HG03095 (cell line): ENCODE data around the gene CYP19A1.

ENCODE experiments used
- ATAC-seq: cut with Tn5 transposase; IDR thresholded peaks from one replicate; pipeline ENCODE4 v1.9.1; 2021; ENCODE audit warnings: moderate library complexity; ENCODE audit not compliant: unreplicated experiment

CYP19A1 gene

DNA sequence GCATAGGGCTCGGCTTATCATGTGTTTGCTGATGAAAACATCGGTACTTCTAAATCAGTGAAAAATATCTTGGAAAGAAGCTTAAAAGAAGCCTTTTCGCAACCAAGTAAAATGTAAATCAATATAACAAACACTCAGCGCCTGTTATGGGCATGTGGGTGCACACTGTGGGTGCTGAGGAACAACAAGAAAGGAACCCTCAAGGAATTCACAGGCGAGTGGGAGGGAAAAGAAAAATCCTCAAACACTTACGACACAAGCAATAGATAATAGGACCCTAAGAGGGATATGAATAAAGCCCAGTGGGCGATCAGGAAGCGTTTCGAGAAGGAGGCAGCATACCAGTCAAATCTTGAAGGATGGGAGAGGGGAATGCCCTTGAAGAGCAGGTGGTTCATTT lies 25.0 kb upstream of the CYP19A1 start:
- ATAC-seq, result no peak

DNA sequence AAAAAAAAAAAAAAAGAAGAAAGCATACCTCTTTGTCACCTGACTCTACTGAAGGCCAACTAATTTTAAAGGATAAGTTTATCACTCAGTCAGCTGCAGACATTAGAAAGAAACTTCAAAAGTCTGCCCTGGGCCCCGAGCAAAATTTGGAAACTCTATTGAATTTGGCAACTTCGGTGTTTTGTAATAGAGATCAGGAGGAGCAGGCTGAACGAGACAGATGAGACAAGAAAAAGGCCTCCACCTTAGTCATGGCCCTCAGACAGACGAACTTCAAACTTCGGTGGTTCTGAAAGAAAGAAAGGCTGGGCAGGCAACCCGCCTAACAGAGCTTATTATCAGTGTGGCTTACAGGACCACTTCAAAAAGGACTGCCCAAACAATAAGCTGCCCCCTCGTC lies 21.6 kb upstream of the CYP19A1 start:
- ATAC-seq, result no peak

DNA sequence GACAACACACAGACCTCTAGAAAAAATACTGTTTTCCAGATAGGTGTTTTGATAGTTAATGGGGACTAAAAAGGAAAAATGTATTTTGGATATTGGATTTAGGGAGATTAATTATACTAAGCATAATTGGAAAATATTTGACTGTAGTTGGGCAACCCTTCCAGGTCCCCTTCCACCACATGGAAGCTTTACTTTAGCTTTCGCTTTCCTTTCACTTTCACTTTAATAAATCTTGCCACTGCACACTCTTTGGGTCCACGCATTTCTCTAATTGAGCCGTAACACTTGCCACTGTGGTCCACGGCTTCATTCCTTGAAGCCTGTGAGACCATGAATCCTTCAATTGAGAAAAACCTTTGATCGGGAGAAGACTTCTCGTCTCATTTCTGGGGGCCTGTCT lies 18.6 kb upstream of the CYP19A1 start:
- ATAC-seq, result no peak

DNA sequence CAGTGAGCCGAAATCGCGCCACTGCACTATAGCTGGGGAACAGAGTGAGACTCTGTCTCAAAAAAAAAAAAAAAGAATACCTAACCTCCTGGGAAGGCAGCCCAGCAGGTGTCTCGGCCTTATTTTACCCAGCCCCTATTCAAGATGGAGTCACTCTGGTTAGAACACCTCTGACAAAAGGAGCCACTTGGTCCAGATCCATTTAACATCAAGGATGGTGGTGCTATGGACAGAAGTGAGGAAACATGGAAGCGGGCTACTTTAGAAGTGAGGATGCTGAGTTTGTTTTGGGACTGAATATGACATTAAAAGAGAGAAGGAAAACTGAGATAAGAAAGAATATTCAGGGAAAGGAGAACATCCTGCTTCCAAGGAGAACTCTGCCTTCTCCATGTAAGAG lies 17.8 kb upstream of the CYP19A1 start:
- no peak for ATAC-seq

DNA sequence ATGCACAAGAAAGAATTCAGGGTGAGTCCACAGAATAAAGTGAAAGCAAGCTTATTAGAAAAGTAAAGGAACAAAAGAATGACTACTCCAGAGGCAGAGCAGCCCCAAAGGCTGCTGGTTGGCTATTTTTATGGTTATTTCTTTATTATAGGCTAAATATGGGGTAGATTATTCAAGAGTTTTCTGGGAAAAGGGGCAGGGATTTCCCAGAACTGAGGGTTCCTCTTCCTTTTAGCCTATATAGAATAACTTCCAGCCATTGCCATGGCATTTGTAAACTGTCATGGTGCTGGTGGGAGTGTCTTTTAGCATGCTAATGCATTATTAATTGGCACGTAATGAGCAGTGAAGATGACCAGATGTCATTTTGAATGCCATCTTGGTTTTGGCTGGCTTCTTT lies 16.7 kb upstream of the CYP19A1 start:
- ATAC-seq, result no peak

DNA sequence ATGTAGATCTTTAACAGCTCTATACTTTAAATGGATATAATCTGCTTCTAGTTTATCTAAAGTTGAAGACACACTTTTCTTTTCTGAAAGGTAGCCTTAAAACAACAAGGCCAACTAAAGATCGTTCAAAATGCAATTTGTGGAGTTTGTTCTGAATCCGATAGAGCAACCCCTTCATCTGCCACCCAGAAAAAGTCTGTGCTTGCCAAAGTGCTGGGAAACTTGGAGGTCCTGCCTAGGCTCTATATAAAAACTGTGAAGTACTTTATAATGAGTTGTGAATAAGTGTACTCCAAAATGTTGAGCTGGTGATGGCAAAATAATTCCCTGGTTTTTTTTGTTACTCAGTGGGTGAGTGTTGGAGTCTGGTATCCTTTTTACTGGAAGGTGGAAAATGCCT lies 15.6 kb upstream of the CYP19A1 start:
- ATAC-seq, result no peak

DNA sequence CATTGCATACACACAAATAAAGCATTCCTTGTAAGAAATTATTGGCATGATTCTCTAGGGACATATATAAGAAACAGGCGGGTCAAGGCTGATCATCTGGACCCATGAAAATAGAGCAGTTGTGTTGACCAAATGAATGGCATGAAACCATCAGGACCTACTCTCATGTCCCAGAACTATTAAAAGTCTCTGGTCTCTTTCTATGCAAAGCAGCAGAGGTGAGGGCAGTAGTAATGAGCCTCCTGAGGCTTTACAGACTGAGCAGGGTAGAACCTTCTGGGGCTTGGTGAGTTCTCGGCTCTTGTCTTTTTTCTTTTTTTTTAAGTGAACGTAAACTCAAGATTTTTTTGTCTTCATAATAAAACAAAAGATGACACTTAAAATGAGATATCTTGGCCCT lies 12.3 kb upstream of the CYP19A1 start:
- no peak for ATAC-seq

DNA sequence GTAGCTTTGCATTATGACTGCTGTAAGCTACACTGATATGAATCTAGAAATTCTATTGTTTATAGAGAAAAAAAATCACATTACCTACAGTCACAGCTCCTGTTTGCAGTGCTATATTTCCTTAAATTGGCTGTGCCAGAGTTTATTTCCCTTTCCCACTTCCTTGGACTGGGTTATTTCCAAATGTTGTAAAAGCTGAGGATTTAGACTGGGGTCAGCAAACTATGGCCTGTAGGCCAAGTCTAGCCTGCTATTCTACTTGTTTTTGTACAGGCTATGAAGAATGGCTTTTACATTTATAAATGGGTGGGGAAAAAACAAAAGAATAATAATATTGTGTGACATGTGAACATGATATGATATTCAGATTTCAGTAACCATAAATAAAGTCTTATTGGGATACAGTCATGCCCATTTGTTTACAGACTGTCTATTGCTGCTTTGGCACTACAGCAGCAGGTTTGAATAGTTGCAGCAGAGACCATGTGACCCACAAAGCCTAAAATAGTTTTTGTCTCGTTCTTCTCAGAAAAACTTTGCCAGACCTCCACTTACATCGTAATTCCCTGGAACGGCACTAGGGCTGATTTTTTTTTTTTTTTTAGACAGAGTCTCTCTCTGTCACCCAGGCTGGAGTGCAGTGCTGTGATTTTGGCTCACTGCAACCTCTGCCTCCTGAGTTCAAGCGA lies 10.9 kb upstream of the CYP19A1 start:
- no peak for ATAC-seq

DNA sequence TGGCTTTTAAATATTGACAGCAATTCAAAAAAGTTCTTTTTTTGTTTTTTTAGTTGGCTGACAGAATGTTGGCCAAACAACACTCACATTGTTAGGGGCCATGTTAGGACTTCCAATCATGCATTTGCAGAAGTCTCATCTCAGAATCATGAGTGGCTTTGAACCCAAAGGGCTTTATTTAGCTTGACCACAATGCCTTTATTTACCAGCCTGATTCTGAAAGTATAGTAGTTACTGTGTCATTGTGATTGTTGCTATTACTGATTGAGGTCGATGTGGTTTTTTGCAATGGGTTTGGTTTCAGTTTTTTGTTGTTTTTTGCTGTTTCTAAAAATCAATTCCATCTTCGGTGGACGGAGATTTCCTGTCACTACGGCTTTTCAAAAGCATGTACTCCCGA lies 10.3 kb upstream of the CYP19A1 start:
- ATAC-seq, result peak; percentile 95

DNA sequence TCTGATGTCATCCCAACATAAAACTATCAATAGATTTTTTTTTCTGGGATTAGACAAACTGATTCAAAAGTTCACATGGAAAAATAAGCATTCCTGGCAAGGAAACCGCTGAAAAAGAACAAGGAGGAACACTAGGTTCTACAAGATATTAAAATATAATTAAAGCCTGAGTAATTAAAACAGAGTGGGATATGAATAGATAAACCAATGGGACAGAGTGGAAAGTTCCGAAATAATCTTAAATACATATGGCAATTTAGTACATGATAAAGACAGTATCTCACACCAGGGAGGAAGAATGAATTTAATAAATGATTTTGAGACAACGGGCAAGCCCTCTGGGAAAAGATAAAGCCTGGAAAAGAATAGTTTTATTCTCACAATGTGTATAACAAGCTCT lies 7.7 kb upstream of the CYP19A1 start:
- no peak for ATAC-seq

DNA sequence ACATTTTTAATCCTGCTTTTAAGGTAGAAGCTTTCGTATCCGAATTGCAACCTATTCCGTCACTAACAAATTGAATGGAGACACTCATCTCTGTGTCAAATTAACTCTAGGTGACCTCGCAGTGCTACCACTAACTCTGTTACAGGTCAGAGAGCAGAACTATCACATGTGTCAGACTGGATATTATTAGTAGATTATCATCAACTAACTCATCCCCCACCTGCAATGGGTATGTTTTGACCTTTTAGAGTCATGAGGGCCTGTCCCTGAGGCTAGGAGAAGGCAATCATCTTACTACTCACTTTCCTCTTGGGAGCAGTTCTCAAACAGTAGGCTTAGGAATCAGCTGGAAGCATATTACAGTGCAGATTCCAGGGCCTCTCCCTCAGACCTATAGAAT lies 5.1 kb upstream of the CYP19A1 start:
- no peak for ATAC-seq

DNA sequence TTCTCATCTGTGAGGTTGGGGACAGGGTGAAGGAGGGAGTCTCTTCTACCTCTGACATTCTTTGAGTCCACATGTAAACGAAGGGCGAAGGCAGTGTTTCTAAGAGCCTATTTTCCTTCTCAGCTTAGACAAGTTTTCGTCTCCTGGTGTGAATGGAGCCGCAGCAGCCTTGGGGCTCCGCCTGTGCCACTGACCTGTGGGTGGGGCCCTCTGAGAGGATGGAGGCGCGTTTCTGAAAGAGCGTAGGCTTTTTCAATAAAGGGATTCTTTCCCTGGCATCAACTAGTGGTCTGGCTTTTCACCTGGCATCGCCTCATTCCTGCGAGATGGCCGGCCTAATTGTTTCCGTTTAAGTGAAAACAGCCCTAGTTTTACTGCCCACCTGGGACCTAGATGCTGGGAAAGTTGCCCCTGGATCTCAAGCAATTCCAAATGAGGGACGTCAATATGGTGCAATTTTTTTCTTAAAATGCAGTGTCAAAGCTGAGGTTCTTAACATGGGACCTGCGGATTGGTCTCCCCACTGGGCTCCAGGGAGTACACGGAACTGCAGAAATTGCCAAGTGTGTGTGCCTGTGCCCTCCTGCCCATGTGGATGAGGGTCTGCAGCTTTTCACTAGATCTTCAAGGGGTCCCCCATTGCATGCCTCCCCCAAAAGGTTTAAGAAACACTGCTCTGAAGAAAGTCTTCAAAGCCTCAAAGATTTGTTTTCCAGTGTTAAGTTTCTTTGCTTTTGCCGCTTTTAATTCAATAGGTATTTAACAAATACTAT lies 4.0 kb upstream of the CYP19A1 start:
- ATAC-seq, result no peak

DNA sequence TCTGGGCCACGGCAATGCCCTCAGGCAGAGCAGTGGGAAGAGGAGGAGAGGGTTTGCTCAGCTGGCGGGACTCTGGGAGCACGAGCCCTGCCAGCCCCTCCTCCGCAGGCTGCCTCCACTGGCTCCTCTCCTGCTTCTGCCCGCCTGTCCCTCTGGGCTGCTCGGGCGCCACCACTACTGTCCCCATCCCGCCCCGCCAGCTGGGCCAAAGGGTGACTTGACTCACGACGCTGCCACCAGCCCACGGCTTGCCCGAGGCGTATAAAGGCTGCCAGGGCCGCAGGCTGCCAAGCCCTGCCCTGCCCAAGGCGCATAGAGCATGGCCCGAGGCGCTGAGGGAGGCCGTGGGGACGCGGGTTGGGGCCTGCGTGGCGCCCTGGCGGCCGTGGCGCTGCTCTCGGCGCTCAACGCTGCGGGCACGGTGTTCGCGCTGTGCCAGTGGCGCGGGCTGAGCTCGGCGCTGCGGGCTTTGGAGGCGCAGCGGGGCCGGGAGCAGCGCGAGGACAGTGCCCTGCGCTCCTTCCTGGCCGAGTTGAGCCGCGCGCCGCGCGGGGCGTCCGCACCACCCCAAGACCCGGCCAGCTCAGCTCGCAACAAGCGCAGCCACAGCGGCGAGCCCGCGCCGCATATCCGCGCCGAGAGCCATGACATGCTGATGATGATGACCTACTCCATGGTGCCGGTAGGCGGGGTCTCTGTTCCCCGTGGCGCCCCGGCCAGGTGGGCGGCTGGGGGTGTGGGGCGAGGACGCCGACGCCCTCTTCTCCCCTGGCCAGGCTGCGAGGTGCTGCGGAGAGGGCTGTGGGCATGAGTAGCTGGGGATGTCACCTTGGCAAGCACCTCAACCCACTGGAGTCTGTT lies 3.2 kb upstream of the CYP19A1 start, which contains the start of gene GLDN:
Gene GLDN, plus strand, starts transcription at position 290 of the 861 bp plus-strand sequence. Its CDS starts 30 bp downstream, at position 320.
- no peak for ATAC-seq

DNA sequence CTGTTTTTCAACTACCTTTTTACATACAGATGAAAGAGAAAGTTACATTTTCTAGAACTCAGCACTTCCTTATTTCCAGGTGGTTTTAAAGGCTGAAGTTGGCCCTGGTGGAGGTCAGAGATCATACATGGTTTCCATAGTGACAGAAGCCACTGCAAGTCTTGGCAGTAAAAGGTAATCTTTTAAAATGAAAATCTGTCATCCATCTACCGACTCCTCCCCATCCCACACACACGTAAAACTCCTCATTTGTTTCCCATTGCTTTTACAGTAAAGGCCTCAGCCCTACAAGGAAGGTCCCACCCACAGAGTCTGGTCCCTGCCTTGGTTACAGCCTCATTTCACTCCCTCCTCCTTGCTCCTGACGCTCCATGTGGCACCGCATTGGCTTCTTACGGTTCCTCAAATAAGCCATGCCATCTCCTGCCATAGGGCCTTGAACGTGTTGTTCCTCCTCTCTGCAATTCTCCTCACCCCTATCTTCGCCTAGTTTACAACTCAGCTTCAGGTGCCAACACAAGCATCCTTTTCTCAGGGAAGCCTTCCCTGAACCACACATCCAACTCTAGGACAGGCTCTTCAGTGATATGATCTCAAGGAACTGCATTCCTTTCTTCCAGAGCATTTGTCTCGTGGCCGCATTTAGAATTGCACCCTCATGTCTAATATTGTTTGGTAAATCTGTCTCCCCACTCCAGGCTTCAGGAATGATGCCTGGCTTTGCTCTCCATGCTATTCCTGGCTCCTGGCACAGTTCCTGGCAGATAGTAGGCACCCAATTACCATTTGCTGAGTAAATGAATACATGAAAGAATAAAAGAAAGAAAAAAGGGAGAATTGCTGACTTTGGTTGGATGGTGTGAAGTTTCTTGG lies 2.6 kb downstream of the CYP19A1 start:
- peak; percentile 76 for ATAC-seq

DNA sequence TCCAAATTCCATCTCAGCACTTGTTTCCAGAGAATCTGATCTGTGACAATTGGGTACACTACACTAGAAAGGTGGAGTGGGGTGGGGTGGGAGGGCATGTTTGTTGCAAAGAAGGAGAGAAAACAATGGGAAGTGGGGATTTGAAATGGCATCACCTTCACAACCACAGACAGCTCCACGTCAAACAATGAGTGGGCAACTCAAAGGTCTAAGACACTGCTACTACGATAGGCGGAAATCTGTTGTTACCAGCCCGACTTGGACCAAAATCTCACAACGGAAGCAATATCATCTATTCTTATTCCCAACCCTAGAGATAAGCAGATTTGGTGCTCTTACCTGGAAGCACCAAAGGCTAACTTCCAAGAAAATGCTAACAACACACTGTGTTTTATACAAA lies 3.3 kb downstream of the CYP19A1 start:
- ATAC-seq, result no peak

DNA sequence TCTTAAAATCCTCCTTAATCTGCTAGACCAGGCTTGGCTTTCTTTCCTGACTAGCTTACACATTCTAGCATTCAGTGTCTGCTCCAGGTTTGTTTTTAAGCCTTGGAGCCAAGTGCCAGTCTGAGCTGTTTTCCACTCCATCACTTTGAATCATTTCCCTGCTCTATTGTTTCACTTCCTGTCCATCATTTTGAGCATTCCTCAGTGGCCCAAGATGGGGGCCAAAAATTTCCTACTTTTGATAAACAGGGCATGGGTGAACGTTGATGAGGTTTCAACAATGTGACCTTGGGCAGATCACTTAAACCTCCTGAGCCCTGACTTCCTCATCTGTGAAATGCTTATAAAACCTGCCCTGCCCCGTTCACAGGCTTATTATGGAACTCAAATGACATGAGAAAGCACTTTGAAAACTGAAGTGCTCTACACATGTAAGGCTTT lies 4.4 kb downstream of the CYP19A1 start:
- ATAC-seq, result no peak

DNA sequence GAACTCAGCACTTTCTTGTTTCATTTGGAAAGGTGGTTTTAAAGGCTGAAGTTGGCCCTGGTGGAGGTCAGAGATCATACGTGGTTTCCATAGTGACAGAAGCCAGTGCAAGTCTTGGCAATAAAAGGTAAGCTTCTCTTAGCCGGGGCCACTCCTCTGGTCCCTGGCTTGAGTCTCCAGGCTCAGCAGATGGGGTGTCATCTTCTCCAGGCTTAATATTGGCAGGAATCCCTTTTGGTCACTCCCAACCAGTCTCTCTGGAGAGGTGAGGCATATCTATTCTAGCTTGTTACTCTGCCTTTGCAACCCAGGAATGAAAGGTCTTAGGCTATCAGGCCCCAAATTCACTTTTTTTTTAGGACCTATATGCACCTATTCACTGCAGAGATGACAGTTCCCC lies 4.8 kb downstream of the CYP19A1 start:
- ATAC-seq, result no peak

DNA sequence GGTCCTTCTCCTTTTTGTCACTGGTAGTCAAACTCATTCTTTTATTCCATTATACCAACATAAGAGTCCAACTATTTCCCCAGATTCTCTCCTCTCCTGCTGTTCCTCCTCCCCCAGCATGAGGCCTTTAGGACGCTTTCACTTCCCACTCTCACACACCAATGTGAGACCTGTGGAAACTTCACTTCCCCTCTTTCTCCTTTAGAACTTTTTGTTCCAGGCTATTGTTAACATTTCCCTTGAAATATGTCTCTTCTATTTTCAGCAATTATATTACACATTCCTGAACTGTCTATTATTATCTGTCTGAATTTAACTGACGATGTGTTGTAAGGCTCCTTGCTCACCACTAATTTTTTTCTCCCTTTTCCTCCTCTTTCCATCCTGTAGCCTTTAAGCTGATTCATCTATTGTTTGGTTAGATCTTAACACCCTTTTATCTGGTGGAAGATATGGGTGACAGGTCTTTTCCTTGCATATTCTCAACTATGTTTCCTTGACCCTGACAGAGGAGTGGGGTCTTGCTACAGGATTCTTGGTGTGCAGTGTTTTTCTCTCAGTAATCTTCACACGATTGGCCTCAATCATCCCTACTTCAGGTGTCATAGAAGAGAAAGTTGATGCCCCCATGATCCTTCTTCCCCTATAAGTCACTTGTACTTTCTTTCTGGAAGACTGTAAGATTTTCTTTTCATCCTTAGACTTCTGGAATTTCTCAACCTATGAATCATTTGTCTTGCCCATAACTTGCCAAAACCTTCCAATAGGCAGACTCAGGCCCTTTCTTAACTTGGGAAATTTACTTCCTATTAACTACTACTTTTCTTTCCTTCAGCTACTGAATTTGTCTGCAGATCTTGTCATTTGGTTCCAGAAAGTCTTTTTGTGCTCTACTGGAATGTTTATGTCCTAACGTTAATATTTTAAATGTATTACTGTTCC lies 5.9 kb downstream of the CYP19A1 start:
- no peak for ATAC-seq

DNA sequence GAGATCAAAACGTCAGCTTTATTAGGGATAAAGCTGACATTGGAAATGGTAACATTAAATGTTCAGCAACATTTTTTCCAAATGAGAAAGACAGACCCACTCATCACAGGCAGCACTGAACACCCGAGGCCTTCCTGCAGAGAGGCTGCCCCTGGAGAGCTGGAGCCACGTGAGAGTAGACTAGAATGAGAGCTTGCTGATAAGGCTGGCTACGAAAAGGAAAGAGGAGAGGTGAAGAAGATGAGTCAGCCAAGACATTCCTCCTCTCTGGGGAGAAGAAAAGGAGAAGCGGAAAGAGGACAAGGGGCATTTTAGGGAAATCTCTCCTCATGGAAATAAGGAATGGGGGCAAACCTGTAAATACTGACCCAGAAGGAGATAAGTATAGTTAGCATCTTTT lies 7.3 kb downstream of the CYP19A1 start:
- ATAC-seq, result no peak

DNA sequence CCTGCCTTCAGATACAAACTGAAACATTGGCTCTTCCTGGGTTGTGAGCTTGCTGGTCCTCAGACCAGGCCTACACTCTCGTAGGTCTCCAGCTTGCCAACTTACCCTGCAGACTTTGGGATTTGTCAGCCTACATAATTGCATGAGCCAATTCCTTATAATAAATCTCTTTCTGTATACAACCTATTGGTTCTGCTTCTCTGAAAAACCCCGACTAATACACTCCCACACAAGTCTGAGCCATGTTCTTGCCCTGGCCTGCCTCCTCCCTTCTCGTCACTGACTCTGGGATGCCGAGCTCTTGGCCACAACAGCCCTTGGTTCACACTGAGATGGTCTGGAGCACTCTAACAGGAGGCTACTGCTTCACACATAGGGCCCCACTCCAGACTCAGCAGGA lies 9.5 kb downstream of the CYP19A1 start:
- no peak for ATAC-seq
